HG02943 (cell line): ENCODE data around the gene TCEAL3.
"Not testable (repeated sequence)": the region's sequence is repeated elsewhere in the genome, so short reads cannot be mapped to it uniquely, and the experiment has no call there.

Source experiments
- ATAC-seq: cut with Tn5 transposase; IDR thresholded peaks from one replicate; pipeline ENCODE4 v1.9.1; 2021; ENCODE audit warnings: mild to moderate bottlenecking, low read depth, moderate library complexity; ENCODE audit not compliant: unreplicated experiment

The TCEAL3 gene, protein sequence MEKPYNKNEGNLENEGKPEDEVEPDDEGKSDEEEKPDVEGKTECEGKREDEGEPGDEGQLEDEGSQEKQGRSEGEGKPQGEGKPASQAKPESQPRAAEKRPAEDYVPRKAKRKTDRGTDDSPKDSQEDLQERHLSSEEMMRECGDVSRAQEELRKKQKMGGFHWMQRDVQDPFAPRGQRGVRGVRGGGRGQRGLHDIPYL

DNA sequence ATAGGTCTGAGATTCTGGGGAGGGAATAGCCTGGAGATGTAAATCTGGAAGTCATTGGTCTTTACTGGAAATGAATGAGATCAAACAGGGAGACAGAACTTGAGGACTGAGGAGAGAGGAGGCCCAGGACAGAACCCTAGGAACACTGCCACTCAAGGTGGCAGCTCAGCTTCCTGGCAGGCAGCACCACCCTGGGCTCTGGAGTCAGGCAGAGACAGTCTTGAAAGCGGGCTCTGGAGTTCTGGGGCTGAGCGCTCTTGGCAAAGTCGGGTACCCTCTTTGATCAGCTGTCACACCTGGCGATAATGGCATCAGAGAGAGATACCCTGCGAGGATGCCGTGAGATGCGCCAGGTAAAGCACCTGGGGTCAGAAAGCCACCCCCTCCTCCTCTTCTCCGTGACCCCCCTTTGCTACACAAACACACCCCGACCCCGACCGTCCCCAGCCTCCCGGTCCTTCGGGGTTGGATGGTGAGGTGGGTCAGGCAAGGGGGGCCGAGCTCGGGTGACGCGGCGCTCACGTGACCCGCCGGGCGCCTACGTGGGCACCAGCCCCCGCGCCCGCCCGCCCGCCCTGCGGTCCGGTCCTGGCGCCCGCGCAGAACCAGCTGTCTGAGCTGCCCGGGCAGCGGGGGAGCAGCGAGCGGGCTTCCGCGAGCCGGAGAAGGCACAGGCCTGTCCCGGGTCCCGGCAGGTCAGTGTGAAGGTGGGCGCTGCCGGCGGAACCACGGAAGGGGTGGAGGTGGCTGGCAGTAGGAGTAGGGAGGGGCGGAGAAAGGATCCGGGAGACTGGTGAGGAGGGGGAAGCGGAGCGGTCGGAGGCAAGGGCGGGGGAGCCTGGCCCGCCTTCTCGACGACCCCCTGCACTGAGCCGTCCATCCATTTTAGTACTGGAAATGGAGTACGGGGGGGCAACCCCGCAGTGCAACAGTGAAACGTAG, at the start of gene TCEAL3:
Gene TCEAL3 (plus strand): TSS at position 600 of the 942 bp plus-strand sequence. CDS start 1,102 bp downstream, outside the sequence.
- ATAC-seq: peak; percentile 63

DNA sequence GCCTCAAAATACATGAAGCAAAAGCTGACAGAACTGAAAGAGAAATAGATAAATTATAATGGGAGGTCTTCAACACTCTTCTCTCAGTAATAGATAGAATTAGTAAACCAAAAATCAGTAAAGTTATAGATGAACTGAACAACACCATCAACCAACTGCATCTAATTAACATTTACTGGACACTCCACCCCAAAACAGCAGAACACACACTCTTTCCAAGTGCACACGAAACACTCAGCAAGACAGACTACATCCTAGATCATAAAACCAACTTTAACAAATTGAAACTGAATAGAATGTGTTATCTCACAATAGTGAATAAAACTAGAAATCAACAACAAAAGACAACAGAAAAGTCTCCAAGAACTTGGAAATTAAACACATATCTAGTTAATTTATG, 47.5 kb upstream of the TCEAL3 start:
- no peak for ATAC-seq

DNA sequence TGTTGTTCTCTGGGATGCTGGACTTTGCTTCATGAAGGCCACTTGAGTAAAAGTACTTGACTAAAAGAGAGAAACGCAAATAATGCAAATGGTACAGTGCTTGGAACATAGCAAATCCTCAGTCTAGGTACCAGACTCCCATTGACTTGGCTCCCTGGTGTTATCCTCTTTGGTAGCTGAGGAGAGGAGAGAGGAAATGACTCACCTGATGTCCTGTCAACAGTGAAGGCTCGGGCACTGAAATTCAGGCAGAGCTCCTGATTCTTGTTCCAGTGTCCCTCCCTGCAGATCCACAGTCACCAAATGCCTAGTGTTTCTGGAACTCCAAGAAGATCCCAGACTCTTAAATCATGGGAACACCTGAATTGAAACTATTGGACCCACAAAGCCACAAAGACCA, 45.0 kb upstream of the TCEAL3 start:
- ATAC-seq: no peak

DNA sequence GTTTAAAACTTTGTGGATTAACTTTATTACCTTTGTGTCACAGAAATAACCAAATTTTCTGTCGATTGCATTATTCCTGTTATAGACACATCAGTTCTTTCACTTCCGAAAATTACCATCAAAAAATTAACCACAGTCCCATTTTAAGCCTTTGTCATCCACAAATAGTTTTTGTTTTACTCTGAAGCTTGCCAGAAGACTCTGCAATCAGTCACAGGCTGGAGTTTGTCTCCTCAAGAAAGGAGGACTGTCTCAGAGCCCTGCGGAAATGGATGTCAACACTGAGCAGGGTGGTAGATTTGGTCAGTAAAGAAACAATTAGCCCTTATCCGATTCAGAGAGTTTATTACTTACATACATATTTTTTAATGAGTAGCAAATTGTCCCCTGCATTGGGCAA, 42.6 kb upstream of the TCEAL3 start:
- no peak for ATAC-seq

DNA sequence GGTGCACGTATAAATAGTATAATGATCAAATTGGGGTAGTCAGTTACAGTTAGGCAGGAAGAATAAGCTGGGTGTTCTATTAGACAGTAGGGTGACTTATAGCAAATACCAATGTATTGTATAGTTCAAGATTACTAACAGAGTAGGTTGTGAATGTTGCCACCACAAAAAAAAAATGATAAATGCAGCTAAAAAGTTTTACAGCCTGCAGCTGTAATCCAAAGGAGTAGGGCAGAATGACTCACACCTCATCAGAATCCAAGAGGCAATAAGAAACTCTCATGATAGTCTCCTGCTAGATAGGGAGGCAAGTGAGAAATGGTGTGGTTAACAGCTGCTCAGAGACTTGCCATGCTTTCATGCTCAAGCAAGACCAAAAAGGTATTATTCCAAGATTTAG, 42.0 kb upstream of the TCEAL3 start:
- no peak for ATAC-seq

DNA sequence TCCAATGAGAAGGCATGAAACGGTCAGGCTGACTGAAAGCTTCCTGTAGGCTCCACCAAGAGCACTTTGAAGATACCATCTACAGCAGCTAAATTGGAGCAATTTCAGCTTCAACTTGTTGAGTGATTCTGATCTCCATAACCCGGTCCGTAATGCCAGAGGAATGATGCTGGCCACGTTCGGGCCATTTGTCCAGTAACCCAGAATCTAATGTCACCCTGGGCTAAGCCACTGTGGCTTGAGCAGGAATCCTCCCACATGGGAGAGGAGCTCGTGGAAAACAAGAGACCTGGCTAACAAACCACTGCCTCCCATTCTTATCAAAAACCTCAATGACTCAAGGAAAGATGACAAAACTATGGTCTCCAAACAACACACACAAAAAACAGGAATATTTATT, 36.6 kb upstream of the TCEAL3 start:
- no peak for ATAC-seq

DNA sequence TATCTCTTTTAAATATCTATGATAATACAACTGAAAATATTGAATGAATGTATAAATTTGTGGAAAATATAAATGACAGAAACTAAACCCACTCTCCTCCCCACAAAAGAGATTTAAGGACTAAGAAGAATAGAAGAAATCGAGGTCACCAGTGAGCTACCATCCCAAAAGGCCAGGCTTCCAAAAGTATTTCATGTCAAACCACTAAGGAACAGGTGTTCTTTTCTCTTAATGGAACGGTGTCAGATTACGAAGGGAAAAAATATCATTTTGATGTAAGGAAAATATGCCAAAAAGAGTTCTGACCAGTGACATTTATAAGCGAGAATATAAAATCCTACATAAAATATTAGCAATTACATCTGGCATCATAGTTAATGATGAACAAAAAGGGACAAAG, 36.0 kb upstream of the TCEAL3 start:
- no peak for ATAC-seq

DNA sequence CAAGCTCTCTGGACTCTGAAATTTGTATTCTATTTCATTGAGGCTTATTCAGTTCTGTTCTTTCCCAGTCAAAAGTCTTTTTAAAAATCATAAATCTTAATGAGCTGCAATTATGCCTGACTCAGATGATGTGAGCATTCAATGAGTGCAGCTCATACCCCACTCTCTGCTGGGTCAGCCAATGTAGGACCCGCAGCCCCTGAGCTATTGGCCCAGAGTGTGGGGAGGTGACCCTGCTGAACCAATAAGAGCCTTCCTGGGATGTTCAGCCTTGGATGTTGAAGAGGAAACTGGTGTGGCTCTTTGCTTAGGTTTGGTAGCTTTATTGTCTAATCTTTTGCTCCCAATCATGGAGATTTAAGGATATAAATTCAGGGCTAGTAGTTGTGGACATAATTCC, 34.6 kb upstream of the TCEAL3 start:
- no peak for ATAC-seq

DNA sequence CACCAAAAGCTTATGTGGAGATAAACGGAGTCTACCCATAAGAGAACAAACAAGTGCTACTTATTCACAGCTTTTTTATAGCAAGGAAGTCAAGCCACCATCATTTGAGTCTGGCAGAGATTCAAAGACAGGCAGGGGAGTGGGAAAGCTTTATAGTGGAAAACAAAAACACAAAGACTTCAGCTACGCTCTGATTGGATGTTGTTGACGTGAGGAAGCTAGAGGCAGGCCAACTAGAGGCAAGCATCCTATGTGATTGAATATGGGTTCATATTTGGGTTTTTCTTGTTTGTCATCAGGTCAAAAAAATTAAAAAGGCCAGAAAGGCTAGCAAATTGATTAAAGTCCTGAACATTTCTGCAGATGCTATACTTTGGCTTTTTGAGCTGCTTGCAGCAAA, 23.2 kb upstream of the TCEAL3 start:
- no peak for ATAC-seq

DNA sequence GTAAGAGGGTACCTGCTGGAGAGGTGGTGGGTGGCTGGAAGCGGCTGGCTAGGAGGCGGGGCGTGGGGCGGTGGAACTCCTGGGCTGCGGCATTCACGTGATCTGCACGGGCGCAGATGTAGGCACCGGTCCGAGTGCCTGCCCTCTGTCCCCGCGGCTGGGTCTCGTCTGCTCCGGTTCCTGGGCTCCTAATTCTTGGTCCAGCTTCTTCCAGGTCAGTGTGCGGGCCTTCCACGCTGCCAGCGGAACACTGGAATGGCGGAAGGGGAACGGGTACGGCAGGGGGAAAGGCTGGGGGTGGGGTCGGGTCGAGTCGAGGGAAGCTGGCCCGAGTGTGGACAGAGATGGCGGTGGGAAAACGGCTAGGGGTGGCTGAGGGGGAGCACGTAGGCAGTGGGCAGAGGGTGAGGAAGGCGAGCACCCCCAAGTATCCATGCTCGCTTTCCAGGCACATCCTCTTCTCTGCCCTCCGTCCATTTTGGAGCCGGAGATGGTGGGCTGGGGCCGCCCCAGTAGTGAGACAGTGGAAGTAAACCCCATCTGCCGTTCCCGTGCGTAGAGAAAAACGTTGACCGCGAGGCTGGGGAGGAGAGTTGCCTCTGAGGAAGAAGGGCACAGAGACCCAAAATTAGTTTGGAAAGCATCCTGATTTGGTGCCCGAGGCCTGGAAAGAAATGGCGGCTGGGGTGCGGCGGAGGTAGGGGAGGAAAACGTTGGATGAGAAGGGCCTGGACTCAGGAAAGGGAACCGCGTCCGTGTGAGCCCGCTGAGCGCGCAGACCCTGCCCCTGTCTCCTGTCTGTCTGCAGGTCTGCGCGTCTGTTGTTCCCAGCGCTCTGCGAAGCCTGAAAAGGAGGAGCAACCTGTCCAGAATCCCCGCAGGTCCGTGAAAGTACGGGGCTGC, 22.1 kb upstream of the TCEAL3 start, which contains the start of gene TCEAL4:
Gene TCEAL4 (plus strand): TSS at position 105 of the 903 bp plus-strand sequence. CDS start 1,161 bp downstream, outside the sequence.
- peak; percentile 65 for ATAC-seq

DNA sequence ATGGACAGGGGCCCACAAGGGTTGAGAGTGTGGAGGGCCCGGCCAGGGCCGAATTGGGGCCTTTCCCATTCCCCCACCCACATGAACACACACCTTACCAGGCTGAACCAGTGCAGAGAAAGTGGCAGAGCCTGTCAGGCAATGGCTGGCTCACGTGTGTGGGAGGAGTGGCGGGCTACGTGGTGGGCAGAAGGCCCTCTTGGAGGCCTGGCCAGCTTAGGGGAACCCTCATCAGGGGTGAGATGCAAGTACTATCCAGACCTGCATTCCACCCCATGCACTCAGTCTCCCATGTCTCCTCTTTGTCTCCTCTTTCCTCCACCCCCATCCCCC, 21.5 kb upstream of the TCEAL3 start:
- peak; percentile 7 for ATAC-seq

DNA sequence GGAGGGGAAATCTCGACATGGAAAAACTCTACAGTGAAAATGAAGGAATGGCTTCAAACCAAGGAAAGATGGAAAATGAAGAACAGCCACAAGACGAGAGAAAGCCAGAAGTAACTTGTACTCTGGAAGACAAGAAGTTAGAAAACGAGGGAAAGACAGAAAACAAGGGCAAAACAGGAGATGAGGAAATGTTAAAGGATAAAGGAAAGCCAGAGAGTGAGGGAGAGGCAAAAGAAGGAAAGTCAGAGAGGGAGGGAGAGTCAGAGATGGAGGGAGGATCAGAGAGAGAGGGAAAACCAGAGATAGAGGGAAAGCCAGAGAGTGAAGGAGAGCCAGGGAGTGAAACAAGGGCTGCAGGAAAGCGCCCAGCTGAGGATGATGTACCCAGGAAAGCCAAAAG, 21.1 kb upstream of the TCEAL3 start:
- no peak for ATAC-seq

DNA sequence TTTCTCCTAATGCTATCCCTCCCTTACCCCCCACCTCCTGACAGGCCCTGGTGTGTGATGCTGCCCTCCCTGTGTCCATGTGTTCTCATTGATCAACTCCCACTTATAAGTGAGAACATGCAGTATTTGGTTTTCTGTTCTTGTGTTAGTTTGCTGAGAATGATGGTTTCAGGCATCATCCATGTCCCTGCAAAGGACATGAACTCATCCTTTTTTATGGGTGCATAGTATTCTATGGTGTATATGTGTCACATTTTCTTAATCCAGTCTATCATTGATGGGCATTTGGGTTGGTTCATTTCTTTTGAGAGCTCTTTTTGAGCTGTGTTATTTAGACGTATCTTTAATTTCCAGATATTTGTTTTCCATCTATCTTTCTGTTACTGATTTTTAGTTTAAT, 15.5 kb upstream of the TCEAL3 start:
- ATAC-seq: not testable (repeated sequence)

DNA sequence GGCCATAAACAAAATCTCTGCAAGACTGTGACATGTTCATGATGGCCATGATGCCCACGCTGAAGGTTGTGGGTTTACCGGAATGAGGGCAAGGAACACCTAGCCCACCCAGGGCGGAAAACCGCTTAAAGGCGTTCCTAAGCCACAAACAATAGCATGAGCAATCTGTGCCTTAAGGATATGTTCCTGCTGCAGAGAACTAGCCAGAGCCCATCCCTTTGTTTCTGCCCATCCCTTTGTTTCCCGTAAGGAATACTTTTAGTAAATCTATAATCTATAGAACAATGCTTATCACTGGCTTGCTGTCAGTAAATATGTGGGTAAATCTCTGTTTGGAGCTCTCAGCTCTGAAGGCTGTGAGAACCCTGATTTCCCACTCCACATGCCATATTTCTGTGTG, 12.6 kb upstream of the TCEAL3 start:
- not testable (repeated sequence) for ATAC-seq

DNA sequence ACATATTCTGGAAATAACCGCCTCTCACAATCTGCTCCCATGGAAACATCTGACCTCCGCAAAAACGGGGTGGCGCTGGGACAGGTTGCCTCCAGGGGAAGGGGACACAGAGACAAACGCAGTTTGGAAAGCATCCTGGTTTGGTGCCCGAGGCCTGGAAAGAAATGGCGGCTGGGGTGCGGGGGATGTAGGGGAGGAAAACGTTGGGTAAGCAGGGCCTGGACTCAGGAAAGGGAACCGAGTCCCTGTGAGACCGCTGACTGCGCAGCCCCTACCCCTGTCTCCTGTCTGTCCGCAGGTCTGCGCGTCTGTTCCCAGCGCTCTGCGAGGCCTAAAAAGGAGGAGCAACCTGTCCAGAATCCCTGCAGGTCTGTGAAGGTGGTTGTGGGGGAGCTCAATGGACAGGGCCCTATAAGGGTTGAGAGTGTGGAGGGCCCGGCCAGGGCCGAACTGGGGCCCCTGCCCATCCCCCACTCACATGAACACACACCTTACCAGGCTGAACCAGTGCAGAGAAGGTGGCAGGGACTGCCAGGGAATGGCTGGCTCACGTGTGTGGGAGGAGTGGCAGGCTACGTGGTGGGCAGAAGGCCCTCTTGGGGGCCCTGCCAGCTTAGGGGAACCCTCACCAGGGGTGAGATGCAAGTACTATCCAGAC, 672 bp downstream of the TCEAL3 start:
- peak; percentile 27 for ATAC-seq

DNA sequence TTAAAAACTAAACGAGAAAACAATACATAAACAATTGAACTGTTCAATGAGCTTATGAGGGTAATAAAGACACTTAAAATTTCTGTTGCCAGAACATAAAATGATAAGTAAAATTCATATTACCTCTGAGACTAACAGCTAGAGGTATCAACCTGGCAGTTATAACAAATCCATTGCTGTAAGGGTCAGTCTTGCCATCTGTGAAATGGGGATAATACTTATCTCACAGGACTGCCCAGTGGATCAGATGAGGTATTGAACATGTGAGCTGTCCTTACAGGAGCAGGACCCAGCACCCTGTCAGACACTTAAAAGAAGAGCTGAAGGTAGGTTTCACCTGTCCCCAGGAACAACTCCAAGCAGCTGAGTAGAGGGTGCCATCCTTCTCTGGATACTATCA, 2.5 kb downstream of the TCEAL3 start:
- no peak for ATAC-seq

DNA sequence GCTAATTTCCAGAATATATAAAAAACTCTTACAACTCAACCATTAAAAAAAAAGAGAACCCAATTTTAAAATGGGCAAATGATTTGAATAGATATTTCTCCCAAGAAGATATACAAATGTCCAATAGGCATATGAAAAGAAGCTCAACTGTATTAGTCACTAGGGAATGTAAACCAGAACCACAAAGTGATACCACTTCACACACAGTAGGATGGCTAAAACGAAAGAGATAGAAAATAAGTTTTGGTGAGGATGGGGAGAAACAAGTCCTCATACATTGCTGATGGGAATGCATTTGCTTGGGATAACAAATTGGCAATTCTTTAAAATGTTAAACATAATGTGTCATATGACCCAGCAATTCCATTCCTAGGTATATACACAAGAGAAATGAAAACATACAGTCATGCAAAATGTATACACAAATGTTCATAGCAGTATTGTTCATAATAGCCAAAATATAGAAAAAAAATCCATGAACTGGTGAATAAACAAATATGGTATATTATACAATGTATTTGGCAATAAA, 5.7 kb downstream of the TCEAL3 start:
- no peak for ATAC-seq

DNA sequence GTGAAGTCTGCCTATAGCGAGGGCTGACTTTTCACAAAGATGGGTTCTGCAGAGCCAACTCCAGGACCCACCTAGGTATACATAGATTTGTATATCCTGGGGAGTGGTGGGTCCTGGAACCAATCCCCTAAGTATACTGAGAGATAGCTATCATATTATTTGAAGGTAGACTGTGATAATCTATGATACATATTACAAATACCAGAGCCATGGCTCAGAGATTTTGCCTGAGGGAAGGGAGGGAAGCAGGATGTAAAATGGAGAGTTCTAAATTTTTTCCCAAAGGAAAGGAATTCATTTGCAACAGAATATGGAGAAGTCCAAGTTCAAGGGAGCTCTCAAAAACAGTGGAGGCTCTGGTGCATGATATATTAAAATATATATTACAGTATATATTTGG, 7.2 kb downstream of the TCEAL3 start:
- no peak for ATAC-seq

DNA sequence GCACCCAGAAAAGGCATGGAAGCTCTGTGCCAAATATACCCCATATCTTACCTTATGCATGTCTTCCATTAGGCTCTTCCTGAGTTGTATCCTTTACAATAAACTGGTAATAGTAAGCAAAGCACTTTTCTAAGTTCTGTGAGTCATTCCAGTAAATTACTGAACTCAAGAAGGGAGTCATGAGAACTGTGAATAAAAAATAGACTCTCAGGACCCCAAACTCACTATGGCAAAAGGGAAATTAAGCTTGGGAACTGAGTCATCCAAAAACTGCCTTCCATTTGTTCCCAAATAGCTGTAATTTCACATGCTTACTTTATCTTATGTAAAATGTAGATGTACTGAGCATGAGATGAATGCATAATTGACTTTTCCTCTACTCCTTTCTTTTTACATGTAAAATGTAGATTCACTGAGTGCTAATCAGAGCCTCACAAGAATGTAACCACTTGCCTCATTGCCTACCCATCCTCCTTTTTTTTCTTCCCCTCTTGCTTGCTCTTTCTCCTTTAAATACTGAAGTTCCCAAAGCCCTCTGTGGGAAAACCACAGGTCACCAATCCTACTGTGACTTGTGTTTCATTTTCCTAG, 8.1 kb downstream of the TCEAL3 start:
- no peak for ATAC-seq

DNA sequence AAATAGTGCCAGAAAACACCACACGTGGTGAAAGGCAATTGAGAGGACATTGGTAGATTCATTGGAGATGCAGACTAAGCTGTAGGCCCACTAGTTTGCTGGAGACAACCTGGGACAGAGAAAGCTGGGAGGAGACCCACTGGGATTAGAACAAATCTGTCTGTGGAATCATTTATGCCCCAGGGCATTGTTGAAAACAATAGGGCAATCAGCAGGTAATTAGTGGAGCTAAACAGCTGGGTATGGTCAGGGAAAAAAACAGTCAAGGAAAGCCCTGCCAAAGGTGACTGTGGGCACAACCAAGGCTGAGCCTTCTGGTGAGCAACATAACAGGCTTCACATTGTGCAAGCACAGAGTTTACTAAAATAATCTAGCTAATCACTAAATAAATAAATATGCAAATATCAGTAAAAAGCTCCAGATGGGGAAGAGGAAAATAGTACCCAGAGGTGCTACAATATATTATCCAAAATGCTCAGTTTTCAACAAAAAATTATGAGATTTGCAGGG, 9.0 kb downstream of the TCEAL3 start:
- ATAC-seq: no peak
